ENCODE data around the gene ADARB1.

DNA sequence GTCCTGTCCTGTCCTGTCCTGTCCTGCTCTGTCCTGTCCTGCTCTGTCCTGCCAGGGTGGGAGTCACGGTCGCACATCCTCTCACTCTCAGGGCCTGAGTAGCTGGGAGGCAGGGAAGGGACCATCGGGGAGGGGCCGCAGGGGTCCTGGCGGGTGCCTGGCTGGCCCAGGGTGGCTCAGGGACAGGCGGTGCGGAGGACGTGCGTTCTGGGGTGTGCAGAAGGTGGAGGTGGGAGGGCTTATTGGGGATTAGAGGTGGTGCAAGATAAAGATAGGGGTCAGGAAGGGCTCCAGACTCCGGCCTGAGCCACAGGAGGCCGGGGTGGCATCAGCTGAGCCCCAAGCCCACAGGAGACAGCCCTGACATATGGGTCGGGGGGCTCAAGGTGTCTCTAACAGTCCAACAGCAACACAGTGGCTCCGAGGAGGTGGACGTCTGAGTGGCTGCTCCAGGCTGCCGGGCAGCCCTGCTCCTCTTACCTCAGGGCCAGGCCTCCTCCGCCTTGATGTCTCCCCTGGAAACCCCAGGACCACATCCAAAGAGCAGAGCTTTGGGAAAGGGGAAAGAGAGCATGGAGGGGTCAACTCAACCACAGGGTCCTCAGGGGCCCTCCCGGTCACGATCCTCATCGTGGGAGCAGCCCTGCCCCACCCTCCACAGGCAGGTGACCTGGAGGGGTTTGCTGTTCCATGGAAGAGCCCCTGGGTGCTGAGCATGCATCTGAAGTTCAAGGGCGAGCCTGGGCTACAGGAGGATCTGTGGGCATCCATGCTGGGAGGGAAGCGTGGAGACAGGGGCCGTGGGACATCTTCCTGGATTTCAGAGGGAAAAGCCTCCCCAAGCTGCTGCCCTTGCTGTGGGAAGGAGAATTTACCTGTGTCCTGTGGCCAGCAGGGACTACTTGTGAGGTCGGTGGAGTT lies 39.6 kb upstream of the ADARB1 start:
- TF ChIP-seq, protein P1, sequence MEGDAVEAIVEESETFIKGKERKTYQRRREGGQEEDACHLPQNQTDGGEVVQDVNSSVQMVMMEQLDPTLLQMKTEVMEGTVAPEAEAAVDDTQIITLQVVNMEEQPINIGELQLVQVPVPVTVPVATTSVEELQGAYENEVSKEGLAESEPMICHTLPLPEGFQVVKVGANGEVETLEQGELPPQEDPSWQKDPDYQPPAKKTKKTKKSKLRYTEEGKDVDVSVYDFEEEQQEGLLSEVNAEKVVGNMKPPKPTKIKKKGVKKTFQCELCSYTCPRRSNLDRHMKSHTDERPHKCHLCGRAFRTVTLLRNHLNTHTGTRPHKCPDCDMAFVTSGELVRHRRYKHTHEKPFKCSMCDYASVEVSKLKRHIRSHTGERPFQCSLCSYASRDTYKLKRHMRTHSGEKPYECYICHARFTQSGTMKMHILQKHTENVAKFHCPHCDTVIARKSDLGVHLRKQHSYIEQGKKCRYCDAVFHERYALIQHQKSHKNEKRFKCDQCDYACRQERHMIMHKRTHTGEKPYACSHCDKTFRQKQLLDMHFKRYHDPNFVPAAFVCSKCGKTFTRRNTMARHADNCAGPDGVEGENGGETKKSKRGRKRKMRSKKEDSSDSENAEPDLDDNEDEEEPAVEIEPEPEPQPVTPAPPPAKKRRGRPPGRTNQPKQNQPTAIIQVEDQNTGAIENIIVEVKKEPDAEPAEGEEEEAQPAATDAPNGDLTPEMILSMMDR (IDR thresholded peaks at IDR 0.05; ENCODE audit: poor library complexity): no peak
- TF ChIP-seq EZH2phosphoT487 (IDR thresholded peaks at IDR 0.05; ENCODE audit: low read depth, severe bottlenecking, unreplicated experiment) (no peak), EZH2 (IDR thresholded peaks at IDR 0.05; ENCODE audit: borderline replicate concordance) (no peak)
